DOHH2 (cell line): ENCODE data around the gene WFS1.

Experiments
- H3F3A ChIP-seq: fragments of 200-600 bp; sonication (generic), shearing (Covaris generic); 2 replicates; pipeline ENCODE4 v1.6.0; 2016; ENCODE audit warnings: antibody characterized with exemption, mild to moderate bottlenecking; ENCODE audit not compliant: control insufficient read depth, insufficient read depth
- H3K27ac ChIP-seq: fragments of 200-600 bp; sonication (generic); 2 replicates; pipeline ENCODE4 v1.5.1; 2014; ENCODE audit warnings: low read depth, mild to moderate bottlenecking, low read length, moderate library complexity
- H3K27me3 ChIP-seq: fragments of 200-600 bp; sonication (generic); 2 replicates; pipeline ENCODE4 v1.6.1; 2014; ENCODE audit warnings: mild to moderate bottlenecking, low read length, mixed read lengths; ENCODE audit not compliant: control insufficient read depth
- H3K36me3 ChIP-seq: fragments of 200-600 bp; sonication (generic); 2 replicates; pipeline ENCODE4 v1.6.1; 2014; ENCODE audit warnings: mild to moderate bottlenecking, low read length, moderate library complexity, mixed read lengths; ENCODE audit not compliant: control insufficient read depth
- H3K4me1 ChIP-seq: fragments of 200-600 bp; sonication (generic); 2 replicates; pipeline ENCODE4 v1.6.1; 2014; ENCODE audit warnings: mild to moderate bottlenecking, low read length, mixed read lengths; ENCODE audit not compliant: control insufficient read depth
- H3K4me2 ChIP-seq: fragments of 200-600 bp; sonication (generic); 2 replicates; pipeline ENCODE4 v1.6.0; 2014; ENCODE audit warnings: mild to moderate bottlenecking, low read length, moderate library complexity
- H3K4me3 ChIP-seq: fragments of 200-600 bp; sonication (generic); 2 replicates; pipeline ENCODE4 v1.5.1; 2014; ENCODE audit warnings: mild to moderate bottlenecking, low read length, mixed read lengths
- H3K79me2 ChIP-seq: fragments of 200-600 bp; sonication (generic); 2 replicates; pipeline ENCODE4 v1.6.1; 2014; ENCODE audit warnings: mild to moderate bottlenecking, low read length, mixed read lengths; ENCODE audit not compliant: control insufficient read depth
- H3K9me2 ChIP-seq: fragments of 200-600 bp; sonication (generic); replicated peaks from 2 replicates; pipeline ENCODE4 v1.6.1; 2014; ENCODE audit warnings: mild to moderate bottlenecking, low read length, mixed read lengths; ENCODE audit not compliant: control insufficient read depth
- H3K9me3 ChIP-seq: fragments of 200-600 bp; sonication (generic); 2 replicates; pipeline ENCODE4 v1.6.1; 2014; ENCODE audit warnings: antibody characterized with exemption, low read length, mixed read lengths; ENCODE audit not compliant: control insufficient read depth, insufficient read depth
- H4K20me1 ChIP-seq: fragments of 200-600 bp; sonication (generic); 2 replicates; pipeline ENCODE4 v1.6.0; 2014; ENCODE audit warnings: low read depth, mild to moderate bottlenecking, antibody characterized with exemption, low read length, moderate library complexity; ENCODE audit not compliant: control insufficient read depth, insufficient read depth
- CTCF ChIP-seq: fragments of 200-600 bp; sonication (generic); IDR thresholded peaks from one replicate; pipeline ENCODE4 v1.5.1; 2014; ENCODE audit warnings: antibody characterized with exemption, mild to moderate bottlenecking, low read depth, low read length; ENCODE audit not compliant: poor library complexity, severe bottlenecking
- EZH2phosphoT487 ChIP-seq: fragments of 200-600 bp; sonication (generic); IDR thresholded peaks from 2 replicates; pipeline ENCODE4 v1.6.1; 2017; ENCODE audit warnings: borderline replicate concordance, mild to moderate bottlenecking, antibody characterized with exemption, low read length, moderate library complexity, mixed read lengths

Gene WFS1

GRCh38 chr4:6303943-6304342 is 34.3 kb downstream of the WFS1 start:
- H3K4me1 ChIP-seq = no peaks in the 10 kb centered on the region

GRCh38 chr4:6306299-6306698 is 36.6 kb downstream of the WFS1 start:
- no peaks in the 10 kb centered on the region for H3K79me2 ChIP-seq
- H3K27ac ChIP-seq = no peak overlapping the region
- H3K9me2 ChIP-seq = no peaks in the 10 kb centered on the region
- H3K4me3 ChIP-seq = no peak overlapping the region
- no peaks in the 10 kb centered on the region; the same call in 1 of the 2 replicates for H3K9me3 ChIP-seq
- no peaks in the 10 kb centered on the region for H3K36me3 ChIP-seq
- no peaks in the 10 kb centered on the region for H3K27me3 ChIP-seq
- no peaks in the 10 kb centered on the region for H3K4me1 ChIP-seq
- no peaks in the 10 kb centered on the region for H4K20me1 ChIP-seq
- H3K4me2 ChIP-seq = no peak overlapping the region
- TF ChIP-seq CTCF = no peak
- TF ChIP-seq EZH2phosphoT487 = no peak
- no peaks in the 10 kb centered on the region for H3F3A ChIP-seq

More at GRCh38 chr4:6303943-6304342, 34.3 kb downstream of the WFS1 start:
- H3K9me3 ChIP-seq = no peaks in the 10 kb centered on the region
- no peaks in the 10 kb centered on the region for H3K36me3 ChIP-seq
- H4K20me1 ChIP-seq = no peaks in the 10 kb centered on the region
- H3K4me3 ChIP-seq = no peak overlapping the region
- TF ChIP-seq EZH2phosphoT487 = no peak
- no peak for TF ChIP-seq CTCF
- H3K4me2 ChIP-seq = no peak overlapping the region
- H3K27ac ChIP-seq = no peak overlapping the region
- no peaks in the 10 kb centered on the region for H3K9me2 ChIP-seq
- no peaks in the 10 kb centered on the region for H3F3A ChIP-seq
- H3K27me3 ChIP-seq = no peaks in the 10 kb centered on the region
- no peaks in the 10 kb centered on the region for H3K79me2 ChIP-seq

- Histone ChIP-seq H3K79me2 (no peaks in the 10 kb centered on the region), H3K4me3 (no peak overlapping the region), H3K27me3 (no peaks in the 10 kb centered on the region), H3K9me2 (no peaks in the 10 kb centered on the region), H3K9me3 (no peaks in the 10 kb centered on the region; the same call in 1 of the 2 replicates), H3K4me2 (no peak overlapping the region), H3K27ac (no peak overlapping the region), H3K4me1 (no peaks in the 10 kb centered on the region), H4K20me1 (no peaks in the 10 kb centered on the region), H3K36me3 (no peaks in the 10 kb centered on the region), H3F3A (no peaks in the 10 kb centered on the region)
- TF ChIP-seq EZH2phosphoT487 (no peak), CTCF (no peak)
These were observed 37.6 kb downstream of the WFS1 start for GRCh38 chr4:6307230-6307629.

GRCh38 chr4:6307891-6308290 is 38.2 kb downstream of the WFS1 start:
- H4K20me1 ChIP-seq = no peaks in the 10 kb centered on the region
- no peaks in the 10 kb centered on the region for H3K36me3 ChIP-seq
- H3K79me2 ChIP-seq = no peaks in the 10 kb centered on the region
- no peaks in the 10 kb centered on the region; the same call in 1 of the 2 replicates for H3K27me3 ChIP-seq
- no peak for TF ChIP-seq EZH2phosphoT487
- H3F3A ChIP-seq = no peaks in the 10 kb centered on the region
- no peaks in the 10 kb centered on the region for H3K9me2 ChIP-seq
- no peaks in the 10 kb centered on the region; the same call in 1 of the 2 replicates for H3K9me3 ChIP-seq
- H3K4me2 ChIP-seq = no peak overlapping the region
- no peak overlapping the region for H3K4me3 ChIP-seq
- H3K4me1 ChIP-seq = no peaks in the 10 kb centered on the region
- H3K27ac ChIP-seq = no peak overlapping the region
